HPDE6-E6E7 (cell line): ENCODE data around the gene UBE2E3.
"Not testable (repeated sequence)": the region's sequence is repeated elsewhere in the genome, so short reads cannot be mapped to it uniquely, and the experiment has no call there.

ENCODE experiments used
- DNase-seq: peaks from one replicate; pipeline ENCODE4 v3.0.0; 2011; ENCODE audit warnings: missing footprints; ENCODE audit errors: extremely low spot score

The UBE2E3 gene

DNA sequence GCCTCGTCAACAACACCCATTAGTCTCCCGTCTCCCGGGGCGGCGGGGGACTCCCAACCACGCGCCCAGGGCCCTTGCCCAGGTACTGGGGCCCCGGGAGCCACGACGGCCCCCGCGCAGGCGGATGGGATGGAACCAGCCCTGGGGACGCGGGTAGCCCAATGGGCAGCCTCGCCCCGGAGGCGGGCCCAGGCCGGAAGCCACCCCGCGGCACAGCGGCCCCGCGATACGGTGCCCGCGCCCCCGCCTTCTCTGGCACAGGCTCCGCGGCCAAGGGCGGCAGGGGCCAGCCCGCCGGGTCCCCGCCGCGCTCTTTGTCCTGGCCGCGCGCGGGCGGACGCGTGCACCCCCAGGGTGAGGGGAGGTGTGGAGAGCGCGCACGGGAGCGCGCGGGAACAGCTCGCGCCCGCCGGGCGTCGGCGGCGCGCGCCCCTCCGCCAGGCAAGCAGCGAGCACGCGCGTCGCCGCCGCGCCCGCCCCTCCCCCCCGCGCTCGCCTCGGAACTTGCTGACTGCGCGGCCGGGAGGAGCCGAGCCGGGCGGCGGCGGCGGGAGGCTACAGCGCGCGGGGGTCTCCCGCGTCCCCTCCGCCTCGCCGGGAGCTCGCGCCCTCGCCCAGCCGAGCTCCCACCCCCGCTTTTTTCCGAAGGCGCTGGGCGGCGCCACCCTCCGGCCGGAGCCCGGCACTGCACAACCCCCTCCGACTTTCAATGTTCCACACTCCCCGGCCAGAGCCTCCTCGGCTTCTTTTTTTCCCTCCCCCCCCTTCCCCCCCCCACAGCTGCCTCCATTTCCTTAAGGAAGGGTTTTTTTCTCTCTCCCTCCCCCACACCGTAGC is at the start of gene UBE2E3:
UBE2E3 (plus strand) TSS at position 500 of the 837 bp plus-strand sequence. CDS start 1,438 bp downstream, outside the sequence.
- no peak for DNase-seq

DNA sequence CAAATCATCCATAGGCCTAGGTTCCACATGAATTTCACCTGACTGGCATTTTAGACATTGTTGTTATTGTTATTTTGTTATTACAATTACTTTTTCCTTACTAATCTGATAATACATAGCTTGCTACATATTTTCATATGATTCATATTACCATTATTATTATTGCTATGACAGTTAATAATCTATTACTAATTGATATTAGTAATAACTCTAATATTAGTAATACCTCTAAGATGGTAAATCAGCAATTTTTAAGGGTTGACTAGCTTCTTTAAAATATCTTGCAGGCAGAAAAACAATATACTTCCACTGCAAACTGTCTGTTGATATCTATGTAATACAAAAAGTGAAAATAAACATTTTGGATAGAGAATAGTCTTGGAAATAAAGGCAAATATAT is 48.6 kb upstream of the UBE2E3 start:
- no peak for DNase-seq

DNA sequence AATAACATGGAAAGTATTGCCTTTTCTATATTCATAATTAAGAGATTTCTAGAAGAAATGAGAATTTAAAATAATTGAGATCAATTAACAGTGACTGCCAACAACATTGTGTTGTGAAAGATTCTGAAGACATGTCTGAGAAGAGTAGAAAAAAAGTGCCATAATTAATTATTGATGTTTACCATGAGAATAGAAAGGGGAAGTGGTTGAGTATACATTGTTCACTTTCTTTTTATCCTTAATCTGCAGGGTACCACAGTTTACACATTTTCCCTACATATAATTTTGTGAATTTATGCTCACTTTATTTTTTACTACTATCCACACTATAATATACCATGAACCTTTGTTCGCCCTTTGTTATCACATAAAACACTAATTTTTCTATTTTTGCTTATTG is 47.1 kb upstream of the UBE2E3 start:
- DNase-seq, result no peak

DNA sequence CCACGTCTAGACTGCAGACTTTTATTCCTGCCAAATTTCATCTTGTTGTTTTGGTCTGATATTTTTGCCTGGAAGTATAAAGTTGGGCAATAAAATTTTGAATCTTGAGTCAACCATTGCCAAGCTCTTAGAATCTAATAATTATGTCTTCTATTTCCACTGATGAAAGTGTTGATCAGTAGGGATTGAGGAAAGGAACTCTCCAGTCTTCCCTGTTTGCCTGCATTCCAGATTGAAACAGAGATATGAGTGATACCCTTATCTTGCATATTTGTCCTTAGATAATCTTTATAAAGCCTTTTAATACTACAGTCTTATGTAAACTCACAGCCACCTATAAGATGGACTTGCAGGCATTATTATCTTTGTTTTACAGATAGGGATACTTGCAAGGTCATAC is 45.5 kb upstream of the UBE2E3 start:
- DNase-seq, result no peak

DNA sequence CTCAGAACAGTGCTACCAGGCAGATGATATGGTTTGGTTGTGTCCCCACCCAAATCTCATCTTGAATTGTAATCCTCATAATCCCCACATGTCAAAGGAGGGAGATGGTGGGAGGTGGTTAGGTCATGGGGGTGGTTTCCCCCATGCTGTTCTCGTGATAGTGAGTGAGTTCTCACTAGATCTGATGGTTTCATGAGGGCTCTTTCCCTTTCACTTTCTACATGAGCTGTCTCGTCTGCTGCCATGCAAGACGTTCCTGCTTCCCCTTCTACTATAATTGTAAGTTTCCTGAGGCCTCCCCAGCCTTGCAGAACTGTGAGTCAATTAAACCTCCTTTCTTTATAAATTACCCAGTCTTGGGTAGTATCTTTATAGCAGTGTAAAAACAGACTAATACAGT is 42.9 kb upstream of the UBE2E3 start:
- not testable (repeated sequence) for DNase-seq

GRCh38 chr2:180938451-180938850 is 42.0 kb upstream of the UBE2E3 start:
- DNase-seq, result no peak

- no peak for DNase-seq
Measured at GRCh38 chr2:180943275-180943674, 37.1 kb upstream of the UBE2E3 start.

DNA sequence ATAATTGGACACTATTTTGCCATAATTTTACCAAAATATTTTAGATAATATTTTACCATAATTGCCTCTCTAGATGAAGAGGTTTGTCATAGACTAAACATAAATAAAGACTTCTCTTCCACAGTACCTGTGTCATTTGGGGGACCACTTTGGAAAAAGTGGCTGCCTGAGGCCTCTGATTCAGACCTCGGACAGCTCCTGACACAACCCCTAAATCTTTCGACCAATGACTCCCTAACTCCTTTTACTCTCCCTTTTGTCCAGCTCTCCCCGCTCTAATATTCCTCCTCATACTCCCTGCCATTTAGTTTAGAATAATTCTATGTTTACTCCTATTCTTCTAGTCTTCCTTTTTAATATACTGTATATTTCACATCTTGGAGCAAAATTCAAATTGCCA is 36.0 kb upstream of the UBE2E3 start:
- no peak for DNase-seq

GRCh38 chr2:180947208-180947689 is 33.2 kb upstream of the UBE2E3 start:
- no peak for DNase-seq

DNA sequence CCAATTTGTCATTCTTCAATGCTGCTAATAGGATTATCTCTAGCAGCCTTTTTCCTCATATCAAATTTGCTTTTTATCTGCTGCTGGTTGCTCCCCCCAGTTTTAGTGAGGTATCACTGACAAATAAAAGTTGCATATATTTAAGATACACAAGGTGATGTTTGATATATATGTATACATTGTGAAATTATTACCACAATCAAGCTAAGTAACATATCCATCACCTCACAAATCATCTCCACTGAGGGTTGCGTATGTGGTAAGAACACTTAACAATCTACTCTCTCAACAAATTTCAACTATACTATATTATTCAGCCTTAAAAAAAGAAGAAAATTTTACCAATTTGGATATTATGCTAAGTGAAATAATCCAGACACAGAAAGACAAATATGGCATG is 30.5 kb upstream of the UBE2E3 start:
- no peak for DNase-seq

DNA sequence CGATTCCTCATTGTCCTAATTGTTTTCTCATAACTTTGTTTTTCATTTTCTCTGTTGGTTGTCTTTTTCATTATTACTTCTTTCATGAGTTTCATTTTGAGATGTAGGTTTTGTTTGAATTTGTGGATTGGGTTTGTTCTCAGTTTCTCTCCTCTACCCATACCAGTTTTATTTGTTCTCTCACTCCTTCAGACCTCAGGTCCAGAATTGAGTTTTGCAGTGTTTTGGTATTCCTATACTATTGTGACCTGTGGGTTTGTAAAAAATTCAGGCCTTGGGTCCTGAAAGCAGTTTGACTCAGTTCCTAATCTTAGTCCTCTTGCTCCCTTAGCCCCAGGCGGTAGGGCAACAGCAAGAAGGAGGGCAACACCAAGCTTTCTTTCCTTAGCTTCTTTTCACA is 28.3 kb upstream of the UBE2E3 start:
- DNase-seq, result no peak

GRCh38 chr2:180952731-180953336 is 27.6 kb upstream of the UBE2E3 start:
- DNase-seq, result no peak

- no peak for DNase-seq
Measured at GRCh38 chr2:180953550-180953949, 26.9 kb upstream of the UBE2E3 start.

- no peak for DNase-seq
Measured at GRCh38 chr2:180955101-180955500, 25.3 kb upstream of the UBE2E3 start.

GRCh38 chr2:180959787-180960186 is 20.6 kb upstream of the UBE2E3 start:
- no peak for DNase-seq

DNA sequence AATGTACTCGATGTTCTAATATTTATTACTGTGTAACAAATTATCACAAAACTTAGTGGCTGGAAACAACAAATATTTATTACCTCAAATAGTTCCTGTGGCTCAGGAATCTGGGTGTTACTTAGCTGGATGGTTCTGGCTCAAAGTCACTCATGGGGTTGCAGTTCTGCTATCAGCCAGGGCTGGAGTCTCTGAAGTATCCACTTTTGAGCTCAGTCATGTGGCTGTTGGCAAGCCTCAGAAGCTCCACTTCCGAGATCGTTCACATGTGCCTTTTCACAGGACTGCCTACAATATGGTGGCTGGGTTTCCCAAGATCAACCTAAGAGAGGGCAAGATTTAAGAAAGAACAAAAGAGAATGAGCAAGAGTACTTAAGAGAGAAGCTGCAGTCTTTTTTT is 19.4 kb upstream of the UBE2E3 start:
- no peak for DNase-seq

GRCh38 chr2:180962727-180963314 is 17.6 kb upstream of the UBE2E3 start:
- DNase-seq, result no peak

- no peak for DNase-seq
Measured at GRCh38 chr2:180966378-180966777, 14.0 kb upstream of the UBE2E3 start.

DNA sequence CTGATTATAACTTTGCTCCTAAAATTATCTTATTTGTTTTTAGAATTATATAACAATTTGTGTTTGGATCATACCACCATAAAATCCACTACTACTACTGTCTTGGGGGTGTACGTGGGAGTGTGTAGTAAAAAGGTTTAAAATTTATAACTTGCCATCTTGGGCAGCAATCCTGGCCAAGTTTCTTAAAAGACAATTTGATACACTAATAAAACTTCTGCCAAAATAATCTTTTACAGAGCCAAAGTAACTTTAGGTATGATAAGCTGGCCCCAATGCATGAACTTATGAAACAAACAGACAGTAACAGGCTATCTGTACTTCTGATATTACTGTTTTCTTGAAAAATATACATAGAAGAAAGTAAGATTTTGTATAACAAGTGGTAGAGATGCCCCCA is 11.3 kb upstream of the UBE2E3 start:
- DNase-seq, result no peak

DNA sequence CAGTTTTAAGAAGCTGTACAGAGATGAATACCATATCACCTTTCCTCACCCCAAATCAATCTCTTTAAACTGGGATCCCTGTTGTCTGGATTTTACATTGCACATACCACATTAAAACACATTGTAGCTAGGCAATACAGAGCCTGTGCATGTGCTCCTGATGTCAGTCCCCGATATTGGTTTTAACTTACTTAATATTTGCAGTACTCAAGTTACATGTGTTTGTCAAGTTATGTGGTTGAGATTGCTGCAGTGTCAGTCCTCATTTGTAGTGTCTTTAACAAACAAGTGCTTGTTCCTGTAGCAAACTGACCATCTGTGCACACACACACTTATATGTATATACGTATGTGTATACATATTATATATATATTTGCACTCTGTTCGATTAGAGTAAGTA is 10.4 kb upstream of the UBE2E3 start:
- no peak for DNase-seq

- no peak for DNase-seq
Measured at GRCh38 chr2:180971811-180972210, 8.6 kb upstream of the UBE2E3 start.

DNA sequence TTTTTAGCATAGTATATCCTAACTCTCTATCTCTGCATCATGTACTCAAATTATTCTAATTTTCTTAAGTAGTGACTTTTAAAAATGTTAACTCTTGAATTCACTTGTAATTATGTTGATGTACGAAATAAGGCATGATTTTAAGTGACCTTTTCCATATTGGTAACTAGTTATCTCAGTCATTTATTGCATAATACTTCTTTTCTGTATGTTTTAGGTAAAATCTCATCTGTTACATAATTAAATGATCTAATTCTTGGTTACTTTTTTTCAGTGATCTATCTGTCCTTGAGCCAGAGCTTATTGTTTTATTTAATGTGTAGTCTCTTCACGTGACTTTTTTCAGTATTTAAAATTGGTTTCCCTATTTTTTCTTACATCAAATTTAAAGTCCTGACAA is 4.8 kb upstream of the UBE2E3 start:
- DNase-seq, result no peak
